Fibroblast of villous mesenchyme (primary cell): ENCODE data around the gene DHX36. TPM values are rescaled to one million over a fixed set of nuclear protein-coding genes. Genes with fewer than 3 reads are reported as not detected.

Experiments used
- DNase-seq: peaks from one replicate; pipeline ENCODE4 v3.0.0-alpha.2; 2010; ENCODE audit warnings: low read depth
- H3K4me3 ChIP-seq: 2 replicates; pipeline ENCODE4 v1.5.1; 2011; ENCODE audit warnings: low read depth, mild to moderate bottlenecking, low read length
- CTCF ChIP-seq: IDR thresholded peaks from 2 replicates; pipeline ENCODE4 v1.5.1; 2012; ENCODE audit warnings: low read depth, mild to moderate bottlenecking, low read length; ENCODE audit not compliant: insufficient read depth
- total RNA-seq: library from RNA; depleted of rRNA; stranded (reverse); fragments of >200 nt; gene quantifications from 2 replicates; pipeline ENCODE4 v1.2.3, GENCODE V29; 2012

DHX36 gene
- total RNA-seq, 1 donor = 57.4 TPM

- H3K4me3 ChIP-seq = no peak overlapping the region
- TF ChIP-seq CTCF = no peak
- DNase-seq = no peak
These were observed 49.9 kb downstream of the DHX36 start for GRCh38 chr3:154274348-154274747.

- TF ChIP-seq CTCF = no peak
- no peak overlapping the region for H3K4me3 ChIP-seq
- peak; percentile 8 for DNase-seq
These were observed 50.9 kb downstream of the DHX36 start for GRCh38 chr3:154273381-154273780.

GRCh38 chr3:154254527-154254926, 69.8 kb downstream of the DHX36 start:
- TF ChIP-seq CTCF = no peak

GRCh38 chr3:154252759-154253638, 71.3 kb downstream of the DHX36 start:
- peak; percentile 92 for TF ChIP-seq CTCF
- no peak overlapping the region for H3K4me3 ChIP-seq
- peak; percentile 88 for DNase-seq

More at GRCh38 chr3:154254527-154254926, 69.8 kb downstream of the DHX36 start:
- H3K4me3 ChIP-seq = no peak overlapping the region
- no peak for DNase-seq

- no peak for DNase-seq
- no peak for TF ChIP-seq CTCF
- H3K4me3 ChIP-seq = no peak overlapping the region
These were observed 72.7 kb downstream of the DHX36 start for GRCh38 chr3:154251610-154252009.

GRCh38 chr3:154250291-154250690, 74.0 kb downstream of the DHX36 start:
- TF ChIP-seq CTCF = no peak
- H3K4me3 ChIP-seq = no peak overlapping the region
- no peak for DNase-seq

- no peak overlapping the region for H3K4me3 ChIP-seq
- TF ChIP-seq CTCF = no peak
- DNase-seq = no peak
These were observed 76.4 kb downstream of the DHX36 start for GRCh38 chr3:154247806-154248415.
